SK-N-SH (cell line): ENCODE results near the gene ANGPTL8. TPM values are rescaled to one million over a fixed set of nuclear protein-coding genes. Genes with fewer than 3 reads are reported as not detected.

Experiments used
- CTCF ChIA-PET: fragments of 300-600, 350-600 bp; formaldehyde crosslinking; extraction: SDS; loops from one replicate; lab custom pipeline; 2021; lab: Yijun Ruan, JAX
- POLR2A ChIA-PET: fragments of 350-600 bp; sonication (Branson Sonifier 250); formaldehyde crosslinking; extraction: SDS; loops from one replicate; lab custom pipeline; 2020; ENCODE audit warnings: antibody characterized with exemption, inconsistent platforms; lab: Yijun Ruan, JAX
- DNase-seq: peaks from one replicate; pipeline ENCODE4 v3.0.0; 2012
- H2AFZ ChIP-seq: fragments of 200-600 bp; sonication (generic); 2 replicates; pipeline ENCODE4 v1.8.1; 2016; ENCODE audit warnings: antibody characterized with exemption, mild to moderate bottlenecking, low read depth
- H3F3A ChIP-seq: fragments of 200-600 bp; sonication (generic); replicated peaks from 2 replicates; pipeline ENCODE3; 2016; ENCODE audit warnings: antibody characterized with exemption, mild to moderate bottlenecking; ENCODE audit not compliant: insufficient read depth
- H3K27ac ChIP-seq, 2 experiments: fragments of 200-500 bp in 1 of 2; fragments of 200-600 bp in 1 of 2; sonication (Bioruptor generic) in 1 of 2; sonication (generic), shearing (Covaris generic) in 1 of 2; 2 replicates each; pipeline versions ENCODE4 v1.5.1 to v1.6.1; 2014 to 2016; ENCODE audit warnings: low read depth in 2 of 2, inconsistent platforms in 1 of 2, low read length in 1 of 2, mild to moderate bottlenecking in 1 of 2, mixed read lengths in 1 of 2
- H3K27me3 ChIP-seq: fragments of 200-600 bp; sonication (generic), shearing (Covaris generic); 2 replicates; pipeline ENCODE4 v1.6.1; 2016; ENCODE audit warnings: mixed run types; ENCODE audit not compliant: insufficient read depth
- H3K36me3 ChIP-seq, 2 experiments: fragments of 200-500 bp in 1 of 2; fragments of 200-600 bp in 1 of 2; sonication (Bioruptor generic) in 1 of 2; sonication (generic) in 1 of 2; replicated peaks in 1 of 2; 2 replicates each; pipeline versions ENCODE3 to v1.5.1; 2014 to 2016; ENCODE audit warnings: low read length in 1 of 2, mild to moderate bottlenecking in 1 of 2; ENCODE audit not compliant: insufficient read depth in 2 of 2, control insufficient read depth in 1 of 2
- H3K4me1 ChIP-seq, 2 experiments: fragments of 200-500 bp in 1 of 2; fragments of 200-600 bp in 1 of 2; sonication (Bioruptor generic) in 1 of 2; sonication (generic), shearing (Covaris generic) in 1 of 2; 2 replicates each; pipeline versions ENCODE4 v1.5.1 to v1.6.1; 2014 to 2016; ENCODE audit warnings: low read depth in 1 of 2, low read length in 1 of 2, mixed run types in 1 of 2; ENCODE audit not compliant: insufficient read depth in 2 of 2, control insufficient read depth in 1 of 2
- H3K4me2 ChIP-seq: fragments of 200-600 bp; sonication (generic), shearing (Covaris generic); 2 replicates; pipeline ENCODE4 v1.6.1; 2017; ENCODE audit warnings: mixed run types
- H3K4me3 ChIP-seq, 2 experiments: fragments of 200-500 bp in 1 of 2; fragments of 200-600 bp in 1 of 2; sonication (Bioruptor generic) in 1 of 2; sonication (generic), shearing (Covaris generic) in 1 of 2; 2 replicates each; pipeline versions ENCODE4 v1.5.1 to v1.8.1; 2014 to 2016; ENCODE audit warnings: low read depth in 2 of 2, inconsistent platforms in 1 of 2, low read length in 1 of 2, mild to moderate bottlenecking in 1 of 2, mixed read lengths in 1 of 2, moderate library complexity in 1 of 2
- H3K79me2 ChIP-seq: fragments of 200-600 bp; sonication (generic); 2 replicates; pipeline ENCODE4 v1.8.1; 2017; ENCODE audit warnings: mild to moderate bottlenecking; ENCODE audit not compliant: insufficient read depth
- H3K9ac ChIP-seq: fragments of 200-600 bp; sonication (generic); 2 replicates; pipeline ENCODE4 v1.6.1; 2017; ENCODE audit warnings: mixed run types
- H3K9me2 ChIP-seq: fragments of 200-600 bp; sonication (generic); 2 replicates; pipeline ENCODE4 v1.6.1; 2017; ENCODE audit warnings: mixed run types
- H3K9me3 ChIP-seq: fragments of 200-600 bp; sonication (generic); 2 replicates; pipeline ENCODE4 v1.6.1; 2017; ENCODE audit warnings: mixed run types, mild to moderate bottlenecking, moderate library complexity
- H4K20me1 ChIP-seq: fragments of 200-600 bp; sonication (generic); 2 replicates; pipeline ENCODE4 v1.6.1; 2017; ENCODE audit warnings: mild to moderate bottlenecking, mixed run types; ENCODE audit not compliant: insufficient read depth
- ELF1 ChIP-seq: IDR thresholded peaks from 2 replicates; pipeline ENCODE4 v1.4.0; 2012
- EP300 ChIP-seq, 2 experiments: IDR thresholded peaks; 2 replicates each; pipeline versions ENCODE4 v1.4.0 to v1.6.1; 2012; ENCODE audit warnings: borderline replicate concordance in 1 of 2, low read depth in 1 of 2, low read length in 1 of 2
- FOXM1 ChIP-seq: IDR thresholded peaks from 2 replicates; pipeline ENCODE4 v1.4.0; 2012; ENCODE audit warnings: low read depth, mild to moderate bottlenecking
- MEF2A ChIP-seq: IDR thresholded peaks from 2 replicates; pipeline ENCODE4 v1.4.0; 2012; ENCODE audit warnings: low read depth, borderline replicate concordance
- NRF1 ChIP-seq: IDR thresholded peaks from 2 replicates; pipeline ENCODE4 v1.6.1; 2012; ENCODE audit warnings: low read depth, mild to moderate bottlenecking, low read length
- RFX5 ChIP-seq: IDR thresholded peaks from 2 replicates; pipeline ENCODE4 v1.6.1; 2012; ENCODE audit warnings: mild to moderate bottlenecking, improper control_type of control experiment, low read length
- RXRA ChIP-seq: IDR thresholded peaks from 2 replicates; pipeline ENCODE4 v1.4.0; 2012; ENCODE audit warnings: low read depth, mild to moderate bottlenecking, borderline replicate concordance
- TCF12 ChIP-seq: IDR thresholded peaks from 2 replicates; pipeline ENCODE4 v1.4.0; 2012
- TEAD4 ChIP-seq: IDR thresholded peaks from 2 replicates; pipeline ENCODE4 v1.4.0; 2012; ENCODE audit warnings: mild to moderate bottlenecking, borderline replicate concordance; ENCODE audit not compliant: insufficient read depth
- YY1 ChIP-seq: IDR thresholded peaks from 2 replicates; pipeline ENCODE4 v1.4.0; 2012; ENCODE audit warnings: low read depth, mild to moderate bottlenecking
- WGBS: methylation state at CpG from one replicate; pipeline ENCODE4 v1.1.6; 2017; ENCODE audit warnings: low lambda C conversion rate; 5-methylcytosine and 5-hydroxymethylcytosine counted together
- polyA plus RNA-seq, 3 experiments: library from polyadenylated mRNA; depleted of rRNA; stranded (reverse); fragments of >200 nt; gene quantifications; 2 replicates each; pipeline ENCODE4 v1.2.3, GENCODE V29; 2012
- TF ChIP-seq, protein P1 (sequence below): fragments of 150-350 bp; IDR thresholded peaks from 2 replicates; pipeline ENCODE4 v1.6.1; 2017; ENCODE audit warnings: antibody characterized with exemption, low read length, low read depth, borderline replicate concordance
- TF ChIP-seq, protein P2 (sequence below): fragments of 200-600 bp; sonication (generic); IDR thresholded peaks from 2 replicates; pipeline ENCODE4 v1.6.1; 2017; ENCODE audit warnings: antibody characterized with exemption, mild to moderate bottlenecking, moderate library complexity

The ANGPTL8 gene, protein sequence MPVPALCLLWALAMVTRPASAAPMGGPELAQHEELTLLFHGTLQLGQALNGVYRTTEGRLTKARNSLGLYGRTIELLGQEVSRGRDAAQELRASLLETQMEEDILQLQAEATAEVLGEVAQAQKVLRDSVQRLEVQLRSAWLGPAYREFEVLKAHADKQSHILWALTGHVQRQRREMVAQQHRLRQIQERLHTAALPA
- 0.21 TPM in 1 of 2 replicates, not detected in the other for polyA plus RNA-seq (2012; rRNA removed)
- 0.08 and 0.25 TPM in 2 replicates for polyA plus RNA-seq (2012; cell fraction: cytosol; rRNA removed)
- polyA plus RNA-seq (2012; cell fraction: nucleus; rRNA removed) = 0.41 and 0.66 TPM in 2 replicates

DNA sequence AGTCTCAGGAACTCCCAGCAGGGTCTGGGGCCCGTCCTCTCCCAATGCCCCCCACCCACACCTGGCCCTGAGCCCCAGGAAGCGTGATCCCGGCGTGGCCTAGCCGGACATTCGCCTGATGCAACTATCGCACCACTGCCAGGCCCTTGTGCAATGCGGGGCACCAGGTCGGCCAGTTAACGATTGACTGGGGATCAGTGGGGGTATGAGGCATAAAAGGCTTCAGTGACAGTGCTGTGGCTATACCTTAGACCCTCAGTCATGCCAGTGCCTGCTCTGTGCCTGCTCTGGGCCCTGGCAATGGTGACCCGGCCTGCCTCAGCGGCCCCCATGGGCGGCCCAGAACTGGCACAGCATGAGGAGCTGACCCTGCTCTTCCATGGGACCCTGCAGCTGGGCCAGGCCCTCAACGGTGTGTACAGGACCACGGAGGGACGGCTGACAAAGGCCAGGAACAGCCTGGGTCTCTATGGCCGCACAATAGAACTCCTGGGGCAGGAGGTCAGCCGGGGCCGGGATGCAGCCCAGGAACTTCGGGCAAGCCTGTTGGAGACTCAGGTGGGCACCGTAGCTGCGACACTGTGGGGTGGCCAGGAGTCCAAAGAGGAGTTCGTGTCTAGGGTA is at the start of gene ANGPTL8:
TSS of gene ANGPTL8 (plus strand) at position 243 of the 624 bp plus-strand sequence. CDS start at position 262, 19 bp downstream.
- 96% methylated on average over 18 of the region's 23 CpGs for WGBS
- no peak within 1 kb of the TSS for H3K4me2 ChIP-seq
- no peak for TF ChIP-seq NRF1

DNA sequence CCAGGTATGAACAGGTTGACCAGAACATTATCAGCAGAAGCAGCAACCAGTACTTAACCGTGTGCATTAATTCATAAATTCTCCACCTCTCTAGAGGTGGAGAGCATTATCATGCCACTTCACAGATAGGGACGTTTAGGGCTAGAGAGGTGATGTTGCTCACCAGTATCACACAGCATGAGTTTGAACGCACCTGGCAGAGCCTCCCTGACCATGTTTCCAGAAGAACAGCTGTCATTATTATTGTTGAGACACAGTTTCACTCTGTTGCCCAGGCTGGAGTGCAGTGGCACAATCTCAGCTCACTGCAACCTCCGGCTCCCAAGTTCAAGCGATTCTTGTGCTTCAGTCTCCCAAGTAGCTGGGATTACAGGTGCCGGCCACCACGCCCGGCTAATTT is 48.9 kb upstream of the ANGPTL8 start:
- no peak overlapping the region for H3K4me3 ChIP-seq
- TF ChIP-seq EP300 (IDR thresholded peaks at IDR 0.05; ENCODE audit: borderline replicate concordance in 1 of 2, low read depth in 1 of 2, low read length in 1 of 2) (no peak), RFX5 (no peak), FOXM1 (no peak), TCF12 (no peak), RXRA (no peak), MEF2A (no peak), ELF1 (no peak), TEAD4 (no peak), NRF1 (no peak), YY1 (no peak)
- TF ChIP-seq, protein P1, sequence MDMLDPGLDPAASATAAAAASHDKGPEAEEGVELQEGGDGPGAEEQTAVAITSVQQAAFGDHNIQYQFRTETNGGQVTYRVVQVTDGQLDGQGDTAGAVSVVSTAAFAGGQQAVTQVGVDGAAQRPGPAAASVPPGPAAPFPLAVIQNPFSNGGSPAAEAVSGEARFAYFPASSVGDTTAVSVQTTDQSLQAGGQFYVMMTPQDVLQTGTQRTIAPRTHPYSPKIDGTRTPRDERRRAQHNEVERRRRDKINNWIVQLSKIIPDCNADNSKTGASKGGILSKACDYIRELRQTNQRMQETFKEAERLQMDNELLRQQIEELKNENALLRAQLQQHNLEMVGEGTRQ = no peak
- TF ChIP-seq, protein P2, sequence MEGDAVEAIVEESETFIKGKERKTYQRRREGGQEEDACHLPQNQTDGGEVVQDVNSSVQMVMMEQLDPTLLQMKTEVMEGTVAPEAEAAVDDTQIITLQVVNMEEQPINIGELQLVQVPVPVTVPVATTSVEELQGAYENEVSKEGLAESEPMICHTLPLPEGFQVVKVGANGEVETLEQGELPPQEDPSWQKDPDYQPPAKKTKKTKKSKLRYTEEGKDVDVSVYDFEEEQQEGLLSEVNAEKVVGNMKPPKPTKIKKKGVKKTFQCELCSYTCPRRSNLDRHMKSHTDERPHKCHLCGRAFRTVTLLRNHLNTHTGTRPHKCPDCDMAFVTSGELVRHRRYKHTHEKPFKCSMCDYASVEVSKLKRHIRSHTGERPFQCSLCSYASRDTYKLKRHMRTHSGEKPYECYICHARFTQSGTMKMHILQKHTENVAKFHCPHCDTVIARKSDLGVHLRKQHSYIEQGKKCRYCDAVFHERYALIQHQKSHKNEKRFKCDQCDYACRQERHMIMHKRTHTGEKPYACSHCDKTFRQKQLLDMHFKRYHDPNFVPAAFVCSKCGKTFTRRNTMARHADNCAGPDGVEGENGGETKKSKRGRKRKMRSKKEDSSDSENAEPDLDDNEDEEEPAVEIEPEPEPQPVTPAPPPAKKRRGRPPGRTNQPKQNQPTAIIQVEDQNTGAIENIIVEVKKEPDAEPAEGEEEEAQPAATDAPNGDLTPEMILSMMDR = no peak
- TF ChIP-seq, all 33 proteins: peak for 0
- H3K9ac ChIP-seq = no peak overlapping the region
- H3K79me2 ChIP-seq = peaks cover 76% of the 10 kb centered on the region
- no peaks in the 10 kb centered on the region for H3K9me2 ChIP-seq
- H3K4me2 ChIP-seq = peak overlapping the region; percentile 33; the same call in 1 of the 2 replicates
- H3F3A ChIP-seq = peaks cover 13% of the 10 kb centered on the region
- ChIA-PET CTCF (interaction anchor here (1.0 to 1.4 kb wide), 3 partner anchors 12 to 71 kb away, joined by 3 to 4 read pairs (median 3); no protein-coding TSS in a partner anchor), POLR2A (no interaction called here)
- no peaks in the 10 kb centered on the region for H3K27me3 ChIP-seq
- H4K20me1 ChIP-seq = peaks cover 41% of the 10 kb centered on the region
- 96% methylated on average over 6 of the region's 8 CpGs for WGBS
- H3K36me3 ChIP-seq = peaks cover 34 to 51% of the 10 kb centered on the region in 2 experiments
- no peaks in the 10 kb centered on the region for H3K9me3 ChIP-seq
- peaks cover 5 to 18% of the 10 kb centered on the region in 2 experiments; a peak in 1 of 4 replicates for H3K4me1 ChIP-seq
- H2AFZ ChIP-seq = no peak overlapping the region
- no peak for DNase-seq
- no peak overlapping the region for H3K27ac ChIP-seq

More for the DNA sequence above, at the start of gene ANGPTL8:
- Histone ChIP-seq H3K27me3 (no peaks in the 10 kb centered on the region), H3K4me1 (peaks cover 0 to 4% of the 10 kb centered on the region in 2 experiments; a peak in 1 of 4 replicates), H4K20me1 (no peaks in the 10 kb centered on the region), H3K27ac (no peak within 1 kb of the TSS), H3K9me2 (no peaks in the 10 kb centered on the region), H3K4me3 (no peak within 1 kb of the TSS), H3K79me2 (no peaks in the 10 kb centered on the region), H2AFZ (no peak within 1 kb of the TSS), H3K9me3 (no peaks in the 10 kb centered on the region), H3K36me3 (peaks cover 0 to 5% of the 10 kb centered on the region in 2 experiments), H3F3A (peaks cover 5% of the 10 kb centered on the region), H3K9ac (no peak within 1 kb of the TSS)
- DNase-seq = no peak
- POLR2A ChIA-PET = no interaction called here
- CTCF ChIA-PET = interaction anchor here (0.6 to 1.1 kb wide), 3 partner anchors 99 to 113 kb away, joined by 3 read pairs; no protein-coding TSS in a partner anchor
